Endothelial cell of umbilical vein (primary cell): ENCODE measurements around the gene DDAH2. TPM values are rescaled to one million over a fixed set of nuclear protein-coding genes. Genes with fewer than 3 reads are reported as not detected.

ENCODE experiments used
- Bru-seq: library from RNA; stranded (reverse); fragments of 400-500 nt; gene quantifications from one replicate; lab custom pipeline; 2021; lab: Mats Ljungman, UMichigan
- BruChase-seq, 2 experiments: library from RNA; stranded (reverse); fragments of 400-500 nt; gene quantifications; one replicate each; lab custom pipeline; 2021; lab: Mats Ljungman, UMichigan
- BruUV-seq: library from RNA; stranded (reverse); fragments of 400-500 nt; replicated peaks from 2 replicates; lab custom pipeline; 2021; lab: Mats Ljungman, UMichigan
- CTCF ChIA-PET: fragments of 300-600, 350-600 bp; sonication (Branson Sonifier 250); formaldehyde crosslinking; loops from one replicate; lab custom pipeline; 2021; ENCODE audit warnings: antibody characterized with exemption, inconsistent platforms; lab: Charles Lee
- POLR2A ChIA-PET: fragments of 300-600, 350-600 bp; sonication (Branson Sonifier 250); formaldehyde crosslinking; loops from one replicate; lab custom pipeline; 2021; ENCODE audit warnings: antibody characterized with exemption, inconsistent platforms; lab: Charles Lee
- DNase-seq: peaks from one replicate; pipeline ENCODE4 v3.0.0-alpha.2; 2011; ENCODE audit warnings: low read depth, low spot score
- FAIRE-seq: peaks from 2 replicates; lab custom pipeline; 2011; peaks lifted over from hg19 to GRCh38; lab: Jason Lieb, UNC
- H2AFZ ChIP-seq: 2 replicates; pipeline ENCODE4 v1.6.0; 2012; ENCODE audit warnings: low read depth, low read length, control low read depth, inconsistent platforms
- H3K27ac ChIP-seq: 2 replicates; pipeline ENCODE4 v1.5.1; 2011; ENCODE audit warnings: low read depth, mild to moderate bottlenecking, control low read depth, low read length, moderate library complexity; ENCODE audit not compliant: insufficient read depth
- H3K27me3 ChIP-seq, 2 experiments: 2 replicates each; pipeline versions ENCODE4 v1.6.0 to v1.6.1; 2011; ENCODE audit warnings: low read length in 2 of 2, mixed read lengths in 1 of 2; ENCODE audit not compliant: control insufficient read depth in 2 of 2, insufficient read depth in 2 of 2
- H3K36me3 ChIP-seq, 2 experiments: 2 replicates in 1 of 2; 3 replicates in 1 of 2; pipeline ENCODE4 v1.5.1; 2011; ENCODE audit warnings: low read length in 2 of 2, mild to moderate bottlenecking in 1 of 2, moderate library complexity in 1 of 2; ENCODE audit not compliant: control insufficient read depth in 2 of 2, insufficient read depth in 2 of 2; ENCODE audit errors: extremely low read depth in 1 of 2
- H3K4me1 ChIP-seq: 3 replicates; pipeline ENCODE4 v1.5.1; 2011; ENCODE audit warnings: mild to moderate bottlenecking, low read length; ENCODE audit not compliant: control insufficient read depth, insufficient read depth; ENCODE audit errors: extremely low read depth
- H3K4me2 ChIP-seq: 2 replicates; pipeline ENCODE4 v1.6.1; 2011; ENCODE audit warnings: low read length, control low read depth, mixed read lengths; ENCODE audit not compliant: insufficient read depth
- H3K4me3 ChIP-seq, 3 experiments: fragments of 200-600 bp in 1 of 3; sonication (generic), shearing (Covaris generic) in 1 of 3; replicated peaks in 1 of 3; 2 replicates each; pipeline ENCODE4 v1.5.1; 2011 to 2016; ENCODE audit warnings: control low read depth in 3 of 3, low read length in 3 of 3, mild to moderate bottlenecking in 2 of 3, inconsistent platforms in 1 of 3, low read depth in 1 of 3, moderate library complexity in 1 of 3; ENCODE audit not compliant: insufficient read depth in 1 of 3
- H3K79me2 ChIP-seq: 2 replicates; pipeline ENCODE4 v1.6.0; 2012; ENCODE audit warnings: low read length, inconsistent platforms; ENCODE audit not compliant: control insufficient read depth, insufficient read depth
- H3K9ac ChIP-seq: replicated peaks from 2 replicates; pipeline ENCODE3; 2011; ENCODE audit warnings: low read length, control low read depth; ENCODE audit not compliant: insufficient read depth; ENCODE audit errors: extremely low read depth
- H3K9me1 ChIP-seq: replicated peaks from 3 replicates; pipeline ENCODE4 v1.6.0; 2011; ENCODE audit warnings: mild to moderate bottlenecking, low read length; ENCODE audit not compliant: control insufficient read depth, insufficient read depth; ENCODE audit errors: extremely low read depth
- H3K9me3 ChIP-seq: replicated peaks from 2 replicates; pipeline ENCODE4 v1.5.1; 2012; ENCODE audit warnings: low read length, inconsistent platforms; ENCODE audit not compliant: control insufficient read depth, insufficient read depth
- H4K20me1 ChIP-seq: replicated peaks from 2 replicates; pipeline ENCODE3; 2011; ENCODE audit warnings: mild to moderate bottlenecking, low read length; ENCODE audit not compliant: control insufficient read depth, insufficient read depth; ENCODE audit errors: extremely low read depth
- CTCF ChIP-seq, 2 donors: IDR thresholded peaks; 1 replicate in 1 of 2; 2 replicates in 1 of 2; pipeline ENCODE4 v1.5.1; 2011; ENCODE audit warnings: low read length in 2 of 2, mild to moderate bottlenecking in 2 of 2, moderate library complexity in 2 of 2, control low read depth in 1 of 2, inconsistent platforms in 1 of 2, low read depth in 1 of 2; ENCODE audit not compliant: insufficient read depth in 1 of 2; ENCODE audit errors: extremely low read depth in 1 of 2
- EZH2 ChIP-seq: IDR thresholded peaks from 2 replicates; pipeline ENCODE4 v1.6.1; 2012; ENCODE audit warnings: borderline replicate concordance, low read depth, mild to moderate bottlenecking, moderate library complexity, low read length, inconsistent platforms; ENCODE audit not compliant: severe bottlenecking
- MAX ChIP-seq: IDR thresholded peaks from 2 replicates; pipeline ENCODE4 v1.6.1; 2011; ENCODE audit not compliant: insufficient read depth, insufficient read length
- MYC ChIP-seq: IDR thresholded peaks from one replicate; pipeline ENCODE4 v1.6.1; 2011; ENCODE audit warnings: mild to moderate bottlenecking, low read depth, low read length
- POLR2A ChIP-seq: IDR thresholded peaks from 2 replicates; pipeline ENCODE4 v1.6.1; 2012; ENCODE audit warnings: low read depth, mild to moderate bottlenecking, control low read depth, low read length
- dilution Hi-C: fragments of 300-500 bp; cut with MboI; formaldehyde crosslinking; loops from one replicate; pipeline ENCODE4 v1.15.0; 2019; ENCODE audit warnings: low sequenced_read_pairs; ENCODE audit not compliant: extremely low pct_ligation_motif_present
- intact Hi-C: fragments of 100-400 bp; cut with micrococcal nuclease; formaldehyde crosslinking; loops from one replicate; pipeline ENCODE4 v1.10.0; 2022
- long read RNA-seq: library from polyadenylated mRNA; stranded (forward); transcript quantifications from one replicate; pipeline ENCODE4 v2.0.0, GENCODE V29; 2021
- polyA minus RNA-seq, 3 experiments: library from RNA; depleted of rRNA, polyadenylated mRNA; stranded (reverse); fragments of >200 nt; gene quantifications; 1 replicate in 1 of 3; 2 replicates in 2 of 3; pipeline ENCODE4 v1.2.3, GENCODE V29; 2011
- polyA plus RNA-seq, 4 experiments: library from polyadenylated mRNA; depleted of rRNA in 3 of 4; stranded (reverse) in 3 of 4; unstranded in 1 of 4; fragments of >200 nt; gene quantifications; 2 replicates each; pipeline versions ENCODE4 v1.2.1 to v1.2.3, GENCODE V29; 2011 to 2012; ENCODE audit warnings: missing spikeins in 1 of 4
- total RNA-seq: library from RNA; stranded (reverse); gene quantifications from 2 replicates; pipeline ENCODE4 v1.2.3, GENCODE V29; 2021

Gene DDAH2, protein sequence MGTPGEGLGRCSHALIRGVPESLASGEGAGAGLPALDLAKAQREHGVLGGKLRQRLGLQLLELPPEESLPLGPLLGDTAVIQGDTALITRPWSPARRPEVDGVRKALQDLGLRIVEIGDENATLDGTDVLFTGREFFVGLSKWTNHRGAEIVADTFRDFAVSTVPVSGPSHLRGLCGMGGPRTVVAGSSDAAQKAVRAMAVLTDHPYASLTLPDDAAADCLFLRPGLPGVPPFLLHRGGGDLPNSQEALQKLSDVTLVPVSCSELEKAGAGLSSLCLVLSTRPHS
- 109 and 116 TPM in 2 replicates for total RNA-seq
- 168 and 176 TPM in 2 replicates for polyA plus RNA-seq
- 123 and 137 TPM in 2 replicates for polyA plus RNA-seq (2011; cell fraction: cytosol; rRNA removed)
- 68.2 and 76.5 TPM in 2 replicates for polyA plus RNA-seq (2011; cell fraction: nucleus; rRNA removed)
- 89.3 and 119 TPM in 2 replicates for polyA plus RNA-seq (2012)
- polyA minus RNA-seq, result 49.6 and 63.3 TPM in 2 replicates
- polyA minus RNA-seq (2011; cell fraction: cytosol; rRNA and poly(A)+ RNA removed), result 7.1 TPM
- polyA minus RNA-seq (2011; cell fraction: nucleus; rRNA and poly(A)+ RNA removed), result 14.0 and 23.2 TPM in 2 replicates
- Bru-seq, nascent RNA, result percentile 69 among the genes with signal in this experiment
- percentile 98 among the genes with signal in this experiment for BruChase-seq, experiment 1, labeled RNA remaining after a 6-hour chase
- BruChase-seq, experiment 2, labeled RNA remaining after a 2-hour chase, result percentile 92 among the genes with signal in this experiment
- long read RNA-seq, transcript DDAH2-213 (7 exons, 1,688 nt), result major isoform, 227 of 287 reads
- long read RNA-seq, transcript DDAH2-211 (7 exons, 1,330 nt), result minor isoform, 11 of 287 reads
- long read RNA-seq, partial matches to known transcripts, result 15 of 287 reads
- long read RNA-seq, other reads (novel, unspliced or antisense), result 28 of 287 reads

DNA sequence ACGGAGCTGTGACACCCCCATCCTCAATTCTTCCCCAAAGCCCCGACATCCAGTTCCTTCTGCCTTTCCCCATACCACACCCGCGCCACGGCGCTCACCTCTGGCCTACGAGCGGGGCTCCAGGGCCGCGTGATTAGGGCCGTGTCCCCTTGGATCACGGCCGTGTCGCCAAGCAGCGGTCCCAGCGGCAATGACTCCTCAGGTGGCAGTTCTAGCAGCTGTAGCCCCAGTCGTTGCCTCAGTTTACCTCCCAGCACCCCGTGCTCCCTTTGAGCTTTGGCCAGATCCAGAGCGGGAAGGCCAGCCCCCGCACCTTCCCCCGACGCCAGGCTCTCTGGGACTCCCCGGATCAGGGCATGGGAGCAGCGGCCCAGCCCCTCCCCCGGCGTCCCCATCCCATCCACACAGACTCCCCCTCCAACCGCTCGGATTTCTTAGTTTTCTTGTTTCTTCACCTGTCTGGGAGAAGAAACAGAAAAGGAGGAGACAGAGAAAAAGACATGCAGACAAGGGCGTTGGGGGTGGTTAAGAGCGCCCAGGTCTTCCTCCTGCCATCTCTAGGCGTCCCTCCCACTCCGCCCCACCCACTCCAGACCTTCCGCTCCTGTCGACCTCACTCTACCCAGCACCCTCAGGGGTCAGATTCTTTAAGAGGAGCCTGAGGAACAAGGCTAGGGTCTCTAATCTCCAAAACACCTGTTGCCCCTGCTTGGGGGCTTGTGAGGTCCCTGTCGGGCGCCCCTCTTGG lies at the start of gene DDAH2:
DDAH2 (minus strand) TSS at position 533 of the 748 bp plus-strand sequence; CDS start at position 395, 138 bp downstream.
- DNase-seq (no peak), FAIRE-seq (no peak)
- Histone ChIP-seq H3K4me1 (peaks cover 31% of the 10 kb centered on the region), H4K20me1 (no peaks in the 10 kb centered on the region), H3K9me3 (no peaks in the 10 kb centered on the region), H3K4me3 (peak within 1 kb of the TSS; percentile 66 to 94 (median 70)), H3K27me3 (no peaks in the 10 kb centered on the region), H3K9ac (peak within 1 kb of the TSS; percentile 80), H3K36me3 (peaks cover 19 to 36% of the 10 kb centered on the region in 2 experiments), H3K27ac (peak within 1 kb of the TSS; percentile 54), H3K79me2 (peaks cover 11% of the 10 kb centered on the region), H2AFZ (no peak within 1 kb of the TSS), H3K4me2 (peak within 1 kb of the TSS; percentile 73), H3K9me1 (no peaks in the 10 kb centered on the region)
- dilution Hi-C loops, result no loop called here
- CTCF ChIA-PET, result interaction anchor here (0.8 to 5.4 kb wide), 20 partner anchors 9 to 223 kb away, joined by 3 to 42 read pairs (median 6); partner anchors contain the start of genes ABHD16A, HSPA1B, LSM2 and LY6G5C
- TF ChIP-seq MAX (no peak), MYC (no peak), EZH2 (no peak), POLR2A (no peak), CTCF (IDR thresholded peaks at IDR 0.05; ENCODE audit: extremely low read depth in 1 of 2, insufficient read depth in 1 of 2, low read depth in 1 of 2, low read length in 2 of 2) (peak in 1 of 2 donors; percentile 60)
- intact Hi-C loops, result loop anchor here (1.0 kb wide), 3 partner anchors 40 to 101 kb away; no protein-coding TSS in a partner anchor
- no TSS peak for BruUV-seq
- POLR2A ChIA-PET, result interaction anchor here (1.0 to 2.2 kb wide), 5 partner anchors 11 to 98 kb away, joined by 3 to 14 read pairs (median 4); partner anchors contain the start of genes ABHD16A, HSPA1A, HSPA1B and HSPA1L
